HepG2 (cell line): ENCODE measurements around the gene SBNO1. TPM values are rescaled to one million over a fixed set of nuclear protein-coding genes. Genes with fewer than 3 reads are reported as not detected.

Experiments
- KLF16 ChIP-seq, 2 experiments: sonication (generic) in 1 of 2; formaldehyde crosslinking in 1 of 2; IDR thresholded peaks; 2 replicates each; pipeline versions ENCODE4 v1.6.1 to v1.8.0; 2016 to 2023; ENCODE audit warnings: missing genetic modification reagents in 2 of 2, missing compliant biosample characterization in 1 of 2
- MTF1 ChIP-seq: sonication (generic); formaldehyde crosslinking; IDR thresholded peaks from 2 replicates; pipeline ENCODE4 v1.5.0; 2020; ENCODE audit warnings: missing genetic modification reagents
- POLR2AphosphoS5 ChIP-seq: IDR thresholded peaks from 2 replicates; pipeline ENCODE4 v1.6.1; 2012; ENCODE audit warnings: low read depth, low read length
- SAP130 ChIP-seq: IDR thresholded peaks from 2 replicates; pipeline ENCODE4 v1.6.1; 2016; ENCODE audit warnings: low read depth
- THRA ChIP-seq: sonication (generic); formaldehyde crosslinking; IDR thresholded peaks from 2 replicates; pipeline ENCODE4 v1.4.0; 2020; ENCODE audit warnings: missing genetic modification reagents, borderline replicate concordance
- ZNF124 ChIP-seq: sonication (generic); formaldehyde crosslinking; IDR thresholded peaks from 2 replicates; pipeline ENCODE4 v1.4.0; 2020; ENCODE audit warnings: missing genetic modification reagents
- ZNF280D ChIP-seq: sonication (generic); formaldehyde crosslinking; IDR thresholded peaks from 2 replicates; pipeline ENCODE4 v1.5.1; 2020; ENCODE audit warnings: mild to moderate bottlenecking, missing genetic modification reagents
- ZNF788 ChIP-seq: sonication (generic); formaldehyde crosslinking; IDR thresholded peaks from 2 replicates; pipeline ENCODE4 v1.5.0; 2020; ENCODE audit warnings: mild to moderate bottlenecking, missing genetic modification reagents, borderline replicate concordance
- polyA plus RNA-seq, 8 experiments: library from polyadenylated mRNA; depleted of rRNA in 3 of 8; stranded (reverse) in 7 of 8; unstranded in 1 of 8; fragments of >200 nt; fragmentation: Illumina TruSeq in 4 of 8; extraction: Trizol in 4 of 8; gene quantifications; 2 replicates each; pipeline versions ENCODE4 v1.2.1 to v1.2.3, GENCODE V29; 2011 to 2016; ENCODE audit warnings: low read depth in 4 of 8, missing spikeins in 1 of 8, mixed read lengths in 1 of 8; ENCODE audit not compliant: insufficient read depth in 1 of 8
- total RNA-seq, 5 experiments: library from RNA; depleted of rRNA; stranded (reverse); fragments of >200 nt; fragmentation: Illumina TruSeq; extraction: Trizol; gene quantifications; 2 replicates each; pipeline ENCODE4 v1.2.3, GENCODE V29; 2016; ENCODE audit warnings: low read depth in 1 of 5

The SBNO1 gene
- total and polyA plus RNA-seq, 2 of the 13 experiments (the other 11 are each of a cell fraction or from before 2014, with no cell fraction given), result 10.9 to 40.2 TPM

- TF ChIP-seq ZNF280D (CRISPR knock-in tag) (0 out of 2 replicates have a peak, but pooled peaks have one; percentile 34), ZNF788 (CRISPR knock-in tag) (peak; percentile 35; the same call in 1 of the 2 replicates), KLF16 (CRISPR knock-in tag; IDR thresholded peaks at IDR 0.05) (peak in 1 of 2 experiments; percentile 39; a peak in 1 of 4 replicates), ZNF124 (CRISPR knock-in tag) (peak; percentile 41; the same call in 1 of the 2 replicates), MTF1 (CRISPR knock-in tag) (no peak), POLR2AphosphoS5 (peak; percentile 36; the same call in 1 of the 2 replicates), SAP130 (CRISPR knock-in tag) (peak; percentile 72), THRA (peak; percentile 74; the same call in 1 of the 2 replicates)
- TF ChIP-seq, all 625 proteins: peak for 86
Observed at GRCh38 chr12:123389560-123390351, 25.1 kb upstream of the SBNO1 start (continued).
